ENCODE data around the gene COL4A2.

GRCh38 chr13:110557082-110557481 is 250.0 kb downstream of the COL4A2 start:
- no peak for TF ChIP-seq POLR2A (IDR thresholded peaks at IDR 0.05)
- no peak for TF ChIP-seq CTCF (IDR thresholded peaks at IDR 0.05 in 4 of 5, conservative IDR thresholded peaks at IDR 0.05 in 1 of 5)
